Stimulated activated memory B cell treated with anti-CD40 and anti-IgM and Interleukin-4, amounts not matched to agents 10 μg/mL and 1 μg/mL and 100 μg/mL, for 72 hours (primary cell): ENCODE data around the gene PIEZO2.

Source experiments
- ATAC-seq: fragments of 150-1000 bp; cut with Tn5 transposase; 2 replicates; pipeline ENCODE4 v1.10.0; 2021
- H3K27ac Mint-ChIP-seq: one replicate; pipeline ENCODE4 v1.8.0; 2022; ENCODE audit warnings: mild to moderate bottlenecking, mixed read lengths
- H3K27me3 Mint-ChIP-seq: one replicate; pipeline ENCODE4 v1.8.0; 2022; ENCODE audit warnings: mixed read lengths
- H3K36me3 Mint-ChIP-seq: one replicate; pipeline ENCODE4 v1.8.0; 2022; ENCODE audit warnings: mixed read lengths
- H3K4me1 Mint-ChIP-seq: one replicate; pipeline ENCODE4 v1.8.0; 2022; ENCODE audit warnings: mixed read lengths
- H3K4me3 Mint-ChIP-seq: one replicate; pipeline ENCODE4 v1.8.0; 2022; ENCODE audit warnings: mild to moderate bottlenecking, moderate library complexity, mixed read lengths
- H3K9me3 Mint-ChIP-seq: one replicate; pipeline ENCODE4 v1.8.0; 2022; ENCODE audit warnings: mixed read lengths

Gene PIEZO2

DNA sequence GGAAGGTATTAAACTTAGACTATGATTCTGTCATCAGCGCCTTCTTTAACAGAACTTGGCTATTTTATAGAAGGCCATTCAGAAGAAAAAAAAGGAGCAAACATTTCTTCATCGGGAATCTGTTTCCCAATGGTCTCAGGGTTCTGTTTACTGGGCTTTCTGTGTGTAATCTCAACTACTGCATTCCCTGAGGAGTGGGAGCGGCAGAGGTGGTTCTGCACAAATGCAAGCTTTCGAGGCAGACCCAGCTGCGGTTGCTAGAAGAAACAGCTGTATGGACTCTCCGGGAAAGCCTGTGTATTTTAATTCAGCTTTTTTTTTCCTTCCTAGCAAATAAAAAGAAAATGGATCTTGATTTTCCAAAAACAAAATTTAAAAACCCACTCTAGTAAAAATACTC, 372.9 kb downstream of the PIEZO2 start:
- H3K9me3 Mint-ChIP-seq, result peaks cover 5% of the 10 kb centered on the region
- ATAC-seq, result no peak
- H3K4me3 Mint-ChIP-seq, result no peak overlapping the region
- H3K27me3 Mint-ChIP-seq, result peaks cover 21% of the 10 kb centered on the region
- H3K4me1 Mint-ChIP-seq, result no peaks in the 10 kb centered on the region
- H3K27ac Mint-ChIP-seq, result no peak overlapping the region
- H3K36me3 Mint-ChIP-seq, result no peaks in the 10 kb centered on the region

DNA sequence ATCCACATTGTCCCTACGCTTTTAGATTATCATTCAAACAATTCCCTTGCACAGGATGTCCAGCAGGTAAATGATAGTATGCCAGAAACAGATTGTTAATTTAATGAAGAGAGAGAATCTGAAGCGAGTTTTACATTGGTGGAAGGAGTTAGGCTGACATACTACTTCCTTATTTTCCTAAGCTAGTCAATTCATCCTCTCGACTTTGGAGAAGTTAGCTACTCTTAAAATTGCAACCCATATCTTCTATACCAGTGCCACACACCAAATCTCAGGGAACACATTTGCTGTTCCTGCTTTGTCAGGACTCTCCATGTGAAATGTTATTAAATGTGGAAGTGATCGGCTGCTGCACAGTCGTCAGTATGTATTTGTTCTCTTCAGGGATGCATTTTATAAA, 374.3 kb downstream of the PIEZO2 start:
- Mint-ChIP-seq H3K27me3 (peaks cover 16% of the 10 kb centered on the region), H3K4me1 (no peaks in the 10 kb centered on the region)

GRCh38 chr18:10771053-10771709, 378.2 kb downstream of the PIEZO2 start:
- peaks cover 5% of the 10 kb centered on the region for H3K9me3 Mint-ChIP-seq
- H3K4me3 Mint-ChIP-seq, result no peak overlapping the region
- H3K4me1 Mint-ChIP-seq, result no peaks in the 10 kb centered on the region
- H3K27ac Mint-ChIP-seq, result no peak overlapping the region
- no peaks in the 10 kb centered on the region for H3K36me3 Mint-ChIP-seq
- no peak for ATAC-seq
- no peaks in the 10 kb centered on the region for H3K27me3 Mint-ChIP-seq

More for the DNA sequence above, 374.3 kb downstream of the PIEZO2 start:
- no peak overlapping the region for H3K27ac Mint-ChIP-seq
- H3K4me3 Mint-ChIP-seq, result no peak overlapping the region
- peaks cover 5% of the 10 kb centered on the region for H3K9me3 Mint-ChIP-seq
- no peak for ATAC-seq
- no peaks in the 10 kb centered on the region for H3K36me3 Mint-ChIP-seq

DNA sequence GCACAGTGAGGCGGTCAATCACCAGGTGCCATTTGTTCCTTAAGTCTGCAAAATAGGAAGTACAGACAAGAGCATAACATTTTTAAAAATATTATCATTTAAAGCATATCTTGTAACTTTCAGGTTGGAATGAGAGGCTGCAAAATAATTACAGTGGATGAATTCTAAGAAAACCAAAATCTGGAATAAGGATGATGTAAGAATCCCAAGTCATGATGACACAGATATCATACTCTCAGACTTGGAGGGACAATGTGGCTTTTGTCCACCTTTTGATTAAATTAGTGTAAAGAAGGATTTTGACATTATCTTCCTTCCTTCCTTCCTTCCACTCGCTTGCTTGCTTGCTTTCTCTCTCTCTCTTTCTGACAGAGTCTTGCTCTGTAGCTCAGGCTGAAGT, 379.1 kb downstream of the PIEZO2 start:
- no peaks in the 10 kb centered on the region for H3K4me1 Mint-ChIP-seq
- no peak overlapping the region for H3K4me3 Mint-ChIP-seq
- H3K27me3 Mint-ChIP-seq, result peaks cover 5% of the 10 kb centered on the region
- no peaks in the 10 kb centered on the region for H3K36me3 Mint-ChIP-seq
- no peak overlapping the region for H3K27ac Mint-ChIP-seq
- peaks cover 5% of the 10 kb centered on the region for H3K9me3 Mint-ChIP-seq
- ATAC-seq, result no peak

DNA sequence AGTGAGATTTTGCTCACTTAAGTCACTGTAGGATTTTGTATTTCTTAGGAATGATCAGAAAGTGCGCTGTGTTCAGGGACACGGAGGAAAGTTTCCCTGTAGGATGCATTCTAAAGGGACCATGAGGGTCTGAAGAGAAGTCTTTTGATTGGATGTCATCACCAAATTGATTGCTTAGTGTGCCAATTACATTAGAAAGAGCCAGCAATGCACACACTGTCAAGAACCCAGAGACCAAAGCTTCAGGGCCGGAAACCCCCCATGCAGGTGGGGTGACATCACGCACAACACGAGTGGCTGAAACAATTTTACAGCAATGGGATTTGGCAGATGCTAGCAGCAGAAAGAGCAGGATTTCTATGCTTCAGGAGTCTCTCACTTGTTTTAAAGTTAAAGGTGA, 381.1 kb downstream of the PIEZO2 start:
- no peaks in the 10 kb centered on the region for H3K4me1 Mint-ChIP-seq
- no peak for ATAC-seq
- peaks cover 5% of the 10 kb centered on the region for H3K9me3 Mint-ChIP-seq
- H3K27me3 Mint-ChIP-seq, result peaks cover 12% of the 10 kb centered on the region
- H3K27ac Mint-ChIP-seq, result no peak overlapping the region
- H3K36me3 Mint-ChIP-seq, result no peaks in the 10 kb centered on the region
- no peak overlapping the region for H3K4me3 Mint-ChIP-seq

DNA sequence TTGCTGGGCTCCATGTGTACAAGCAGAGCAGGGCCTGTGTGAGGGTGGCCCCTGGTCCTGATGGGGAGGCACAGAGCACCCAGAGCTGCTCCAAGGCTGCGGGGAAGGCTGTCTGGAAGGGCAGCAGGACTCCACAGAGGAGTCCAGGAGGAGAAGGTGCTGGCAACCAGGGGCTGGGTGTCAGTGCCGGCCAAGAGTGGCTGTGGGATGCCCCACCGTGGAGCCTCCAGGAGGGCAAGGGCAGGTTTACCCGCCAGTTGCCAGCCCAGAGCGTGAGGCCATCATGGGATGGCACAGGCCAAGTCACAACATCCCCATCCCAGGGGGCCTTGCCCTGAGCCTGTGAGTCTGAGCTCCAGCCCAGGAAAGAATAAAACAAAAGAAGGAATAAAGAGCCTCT, 381.7 kb downstream of the PIEZO2 start:
- ATAC-seq, result peak; percentile 15
- peaks cover 12% of the 10 kb centered on the region for H3K27me3 Mint-ChIP-seq
- H3K36me3 Mint-ChIP-seq, result no peaks in the 10 kb centered on the region
- H3K9me3 Mint-ChIP-seq, result peaks cover 5% of the 10 kb centered on the region
- H3K4me3 Mint-ChIP-seq, result no peak overlapping the region
- no peak overlapping the region for H3K27ac Mint-ChIP-seq
- H3K4me1 Mint-ChIP-seq, result no peaks in the 10 kb centered on the region

GRCh38 chr18:10760986-10761385, 388.4 kb downstream of the PIEZO2 start:
- ATAC-seq, result no peak
- no peaks in the 10 kb centered on the region for H3K9me3 Mint-ChIP-seq
- no peaks in the 10 kb centered on the region for H3K36me3 Mint-ChIP-seq
- peaks cover 12% of the 10 kb centered on the region for H3K27me3 Mint-ChIP-seq
- H3K27ac Mint-ChIP-seq, result no peak overlapping the region
- no peak overlapping the region for H3K4me3 Mint-ChIP-seq
- H3K4me1 Mint-ChIP-seq, result no peaks in the 10 kb centered on the region

GRCh38 chr18:10759241-10759640, 390.1 kb downstream of the PIEZO2 start:
- Mint-ChIP-seq H3K27ac (no peak overlapping the region), H3K27me3 (no peaks in the 10 kb centered on the region), H3K36me3 (no peaks in the 10 kb centered on the region), H3K9me3 (no peaks in the 10 kb centered on the region), H3K4me1 (no peaks in the 10 kb centered on the region), H3K4me3 (no peak overlapping the region)
- ATAC-seq, result no peak

GRCh38 chr18:10757946-10758345, 391.4 kb downstream of the PIEZO2 start:
- Mint-ChIP-seq H3K4me1 (no peaks in the 10 kb centered on the region), H3K9me3 (no peaks in the 10 kb centered on the region), H3K4me3 (no peak overlapping the region), H3K27ac (no peak overlapping the region), H3K36me3 (no peaks in the 10 kb centered on the region), H3K27me3 (no peaks in the 10 kb centered on the region)
- no peak for ATAC-seq

DNA sequence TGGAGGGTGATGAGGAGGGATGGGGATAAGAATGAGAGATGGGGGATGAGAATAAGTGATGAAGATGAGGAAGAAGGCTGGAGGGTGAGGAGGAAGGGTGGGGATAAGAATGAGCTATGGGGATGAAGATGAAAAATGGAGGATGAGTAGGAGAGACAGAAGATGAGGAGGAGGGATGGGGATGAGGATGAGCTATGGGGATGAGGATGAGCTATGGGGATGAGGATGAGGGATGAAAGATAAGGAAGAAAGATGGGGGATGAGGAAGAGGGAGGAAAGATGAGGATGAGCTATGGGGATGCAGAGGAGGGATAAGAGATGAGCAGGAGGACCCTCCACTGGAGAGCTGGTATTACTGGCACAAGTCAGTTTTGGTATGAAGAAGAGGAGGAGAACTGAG, 392.0 kb downstream of the PIEZO2 start:
- Mint-ChIP-seq H3K27ac (no peak overlapping the region), H3K9me3 (no peaks in the 10 kb centered on the region), H3K27me3 (no peaks in the 10 kb centered on the region), H3K4me3 (no peak overlapping the region), H3K36me3 (no peaks in the 10 kb centered on the region), H3K4me1 (no peaks in the 10 kb centered on the region)
- no peak for ATAC-seq

DNA sequence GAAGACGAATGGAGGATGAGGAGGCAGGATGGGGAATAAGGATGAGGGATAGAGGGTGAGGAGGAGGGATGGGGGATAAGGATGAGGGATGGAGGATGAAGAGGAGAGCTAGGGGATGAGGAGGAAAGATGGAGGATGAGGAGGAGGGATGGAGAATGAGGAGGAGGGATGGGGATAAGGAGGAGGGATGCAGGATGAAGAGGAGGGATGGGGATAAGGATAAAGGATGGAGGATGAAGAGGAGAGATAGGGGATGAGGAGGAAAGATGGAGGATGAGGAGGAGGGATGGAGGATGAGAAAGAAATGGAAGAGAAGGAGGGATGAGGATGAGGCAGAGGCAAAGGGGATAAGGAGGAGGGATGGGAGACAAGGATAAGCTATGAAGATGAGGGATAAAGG, 393.5 kb downstream of the PIEZO2 start:
- Mint-ChIP-seq H3K4me3 (no peak overlapping the region), H3K27me3 (no peaks in the 10 kb centered on the region), H3K9me3 (no peaks in the 10 kb centered on the region), H3K4me1 (no peaks in the 10 kb centered on the region), H3K27ac (no peak overlapping the region), H3K36me3 (no peaks in the 10 kb centered on the region)
- no peak for ATAC-seq

GRCh38 chr18:10754128-10754527, 395.2 kb downstream of the PIEZO2 start:
- ATAC-seq, result no peak
- Mint-ChIP-seq H3K4me3 (no peak overlapping the region), H3K9me3 (no peaks in the 10 kb centered on the region), H3K36me3 (no peaks in the 10 kb centered on the region), H3K27ac (no peak overlapping the region), H3K4me1 (no peaks in the 10 kb centered on the region), H3K27me3 (no peaks in the 10 kb centered on the region)

GRCh38 chr18:10752382-10752781, 397.0 kb downstream of the PIEZO2 start:
- no peak overlapping the region for H3K27ac Mint-ChIP-seq
- H3K4me3 Mint-ChIP-seq, result no peak overlapping the region
- H3K9me3 Mint-ChIP-seq, result no peaks in the 10 kb centered on the region
- no peaks in the 10 kb centered on the region for H3K4me1 Mint-ChIP-seq
- H3K36me3 Mint-ChIP-seq, result no peaks in the 10 kb centered on the region
- ATAC-seq, result no peak
- H3K27me3 Mint-ChIP-seq, result no peaks in the 10 kb centered on the region

GRCh38 chr18:10751653-10752052, 397.7 kb downstream of the PIEZO2 start:
- Mint-ChIP-seq H3K27ac (no peak overlapping the region), H3K4me3 (no peak overlapping the region), H3K36me3 (no peaks in the 10 kb centered on the region), H3K27me3 (no peaks in the 10 kb centered on the region), H3K9me3 (no peaks in the 10 kb centered on the region), H3K4me1 (no peaks in the 10 kb centered on the region)
- no peak for ATAC-seq

- Mint-ChIP-seq H3K4me3 (no peak overlapping the region), H3K4me1 (no peaks in the 10 kb centered on the region), H3K9me3 (no peaks in the 10 kb centered on the region), H3K36me3 (no peaks in the 10 kb centered on the region), H3K27me3 (no peaks in the 10 kb centered on the region), H3K27ac (no peak overlapping the region)
- ATAC-seq, result no peak
Measured at GRCh38 chr18:10750191-10751035, 399.0 kb downstream of the PIEZO2 start.

DNA sequence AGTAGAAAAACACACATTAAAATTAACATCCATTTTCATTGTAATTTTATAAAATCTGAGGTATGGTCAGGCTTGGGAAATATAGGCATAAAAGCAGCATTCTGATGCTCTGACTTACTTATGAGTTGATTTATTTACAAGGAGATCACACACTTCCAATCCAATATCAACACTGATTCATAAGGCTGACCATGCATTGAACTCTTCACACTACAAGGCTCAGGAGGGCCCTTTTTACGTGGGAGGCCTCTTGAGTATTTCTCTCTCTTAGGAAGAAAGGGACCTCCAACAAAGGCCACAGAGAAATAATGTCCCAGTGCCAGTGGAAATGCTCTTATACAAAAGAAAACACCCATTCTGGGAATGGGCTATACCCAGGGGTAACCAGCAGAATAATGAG, 400.7 kb downstream of the PIEZO2 start:
- H3K36me3 Mint-ChIP-seq, result no peaks in the 10 kb centered on the region
- ATAC-seq, result no peak
- H3K4me1 Mint-ChIP-seq, result no peaks in the 10 kb centered on the region
- no peak overlapping the region for H3K27ac Mint-ChIP-seq
- H3K4me3 Mint-ChIP-seq, result no peak overlapping the region
- no peaks in the 10 kb centered on the region for H3K9me3 Mint-ChIP-seq
- no peaks in the 10 kb centered on the region for H3K27me3 Mint-ChIP-seq
